ENCODE data around the gene HIVEP3.

The HIVEP3 gene

DNA sequence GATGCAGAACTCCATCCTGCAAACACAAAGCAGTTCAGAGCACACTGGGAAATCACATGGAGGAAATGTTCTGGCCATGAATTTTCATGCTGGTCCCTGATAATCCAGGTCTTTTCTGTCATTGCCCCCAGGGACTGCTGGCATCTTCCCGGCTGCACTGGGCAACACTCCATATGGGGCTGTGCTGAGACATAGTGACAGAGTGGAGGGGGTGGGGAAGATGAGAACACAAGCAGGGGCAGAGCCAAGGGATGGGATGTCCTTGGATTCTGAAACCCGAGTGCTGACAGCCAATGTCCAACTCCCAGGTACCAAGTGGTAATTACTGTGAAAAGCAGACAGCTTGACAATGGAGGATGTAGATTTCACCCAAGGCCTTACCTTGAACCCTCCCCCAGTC lies 185.7 kb downstream of the HIVEP3 start:
- H3K4me3 ChIP-seq (ENCODE audit: low read depth, low read length), result no peak overlapping the region
- DNase-seq (ENCODE audit: low read depth), result no peak
- TF ChIP-seq, protein P1, sequence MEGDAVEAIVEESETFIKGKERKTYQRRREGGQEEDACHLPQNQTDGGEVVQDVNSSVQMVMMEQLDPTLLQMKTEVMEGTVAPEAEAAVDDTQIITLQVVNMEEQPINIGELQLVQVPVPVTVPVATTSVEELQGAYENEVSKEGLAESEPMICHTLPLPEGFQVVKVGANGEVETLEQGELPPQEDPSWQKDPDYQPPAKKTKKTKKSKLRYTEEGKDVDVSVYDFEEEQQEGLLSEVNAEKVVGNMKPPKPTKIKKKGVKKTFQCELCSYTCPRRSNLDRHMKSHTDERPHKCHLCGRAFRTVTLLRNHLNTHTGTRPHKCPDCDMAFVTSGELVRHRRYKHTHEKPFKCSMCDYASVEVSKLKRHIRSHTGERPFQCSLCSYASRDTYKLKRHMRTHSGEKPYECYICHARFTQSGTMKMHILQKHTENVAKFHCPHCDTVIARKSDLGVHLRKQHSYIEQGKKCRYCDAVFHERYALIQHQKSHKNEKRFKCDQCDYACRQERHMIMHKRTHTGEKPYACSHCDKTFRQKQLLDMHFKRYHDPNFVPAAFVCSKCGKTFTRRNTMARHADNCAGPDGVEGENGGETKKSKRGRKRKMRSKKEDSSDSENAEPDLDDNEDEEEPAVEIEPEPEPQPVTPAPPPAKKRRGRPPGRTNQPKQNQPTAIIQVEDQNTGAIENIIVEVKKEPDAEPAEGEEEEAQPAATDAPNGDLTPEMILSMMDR (IDR thresholded peaks at IDR 0.05; ENCODE audit: insufficient read depth, low read depth, low read length, missing control alignments), result no peak

DNA sequence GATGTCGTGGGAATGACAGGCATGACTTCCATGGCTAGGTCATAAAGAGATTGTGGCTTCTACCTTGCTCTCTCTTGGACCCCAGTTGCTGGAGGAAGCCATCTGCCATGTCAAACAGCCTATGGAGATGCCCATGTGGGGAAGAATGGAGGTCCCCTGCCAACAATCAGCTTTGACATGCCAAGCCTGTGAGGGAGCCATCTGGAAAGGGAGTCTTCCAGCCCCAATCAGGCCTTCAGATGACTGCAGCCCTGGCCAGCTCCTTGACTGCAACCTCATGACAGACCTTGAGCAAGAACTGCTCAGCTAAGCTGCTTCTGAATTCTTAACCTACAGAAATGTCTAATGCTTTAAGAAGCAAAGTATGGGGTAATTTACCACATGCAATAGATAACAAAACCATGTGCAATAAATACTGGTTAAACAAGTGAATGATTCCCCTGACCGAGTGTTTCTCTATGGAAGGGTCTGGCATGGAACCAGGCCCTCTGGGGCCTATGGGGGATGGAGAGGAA lies 187.1 kb downstream of the HIVEP3 start:
- TF ChIP-seq, protein P1 (IDR thresholded peaks at IDR 0.05; ENCODE audit: insufficient read depth, low read depth, low read length, missing control alignments), result no peak
- DNase-seq (ENCODE audit: low read depth), result no peak
- no peak overlapping the region for H3K4me3 ChIP-seq (ENCODE audit: low read depth, low read length)

DNA sequence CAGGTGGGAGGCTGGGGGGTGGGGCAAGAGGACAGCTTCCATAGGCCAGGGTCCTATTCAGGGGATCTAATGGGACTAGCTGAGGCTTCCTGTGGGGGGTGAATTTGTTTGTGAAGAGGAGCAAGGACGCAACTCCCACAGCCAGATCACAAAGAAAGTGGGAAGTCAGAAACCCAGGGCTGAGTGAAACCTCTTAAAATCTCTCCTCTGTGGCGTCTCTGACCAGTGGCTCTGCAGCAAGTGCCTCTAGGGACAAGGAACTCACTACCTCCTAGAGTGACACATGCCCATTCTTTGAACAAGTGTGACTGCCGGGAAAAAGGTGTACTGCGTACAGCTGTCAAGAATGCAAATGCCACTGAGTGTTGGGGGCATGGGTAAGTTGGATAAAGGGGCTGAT lies 187.9 kb downstream of the HIVEP3 start:
- DNase-seq (ENCODE audit: low read depth), result no peak
- TF ChIP-seq, protein P1 (IDR thresholded peaks at IDR 0.05; ENCODE audit: insufficient read depth, low read depth, low read length, missing control alignments), result no peak
- no peak overlapping the region for H3K4me3 ChIP-seq (ENCODE audit: low read depth, low read length)

DNA sequence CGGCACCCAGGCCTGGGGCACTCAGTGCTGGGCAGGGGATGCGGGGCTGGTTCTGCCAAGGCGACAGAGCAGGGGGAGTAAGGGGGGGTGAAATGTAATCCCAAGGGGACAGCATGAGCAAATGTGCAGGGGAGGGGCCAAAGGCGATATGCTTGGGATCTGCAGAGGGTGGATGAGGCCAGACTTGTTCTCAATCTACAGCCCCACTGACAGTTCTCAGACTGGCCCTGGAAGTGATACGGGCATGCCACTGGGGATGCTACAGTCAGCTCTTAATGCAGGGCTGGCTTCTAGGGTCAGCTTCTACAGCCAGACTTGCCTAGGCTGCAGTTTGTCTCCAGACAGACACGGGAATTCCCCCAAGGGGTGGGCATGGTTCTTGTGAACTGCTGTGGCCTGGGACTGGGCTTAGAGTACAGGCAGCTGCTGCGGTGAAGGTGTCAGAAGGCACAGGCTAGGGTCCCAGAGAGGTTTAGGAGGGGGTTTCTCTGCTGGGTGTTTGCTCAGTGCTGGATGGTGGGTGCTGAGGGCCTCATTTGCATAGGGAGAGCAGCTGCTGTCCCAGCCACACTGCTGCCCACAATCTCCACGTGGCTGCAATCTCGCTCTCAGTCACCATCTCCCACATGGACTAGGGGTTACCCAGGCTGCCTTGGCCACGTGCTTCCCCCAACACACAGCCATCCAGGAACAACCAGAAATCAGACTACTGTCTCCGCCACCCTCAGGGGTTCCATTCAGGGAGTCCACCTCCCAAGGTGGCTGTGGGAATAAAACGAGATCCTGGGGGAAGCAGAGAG lies 190.1 kb downstream of the HIVEP3 start:
- TF ChIP-seq, protein P1 (IDR thresholded peaks at IDR 0.05; ENCODE audit: insufficient read depth, low read depth, low read length, missing control alignments), result no peak
- peak; percentile 97 for DNase-seq (ENCODE audit: low read depth)
- no peak overlapping the region for H3K4me3 ChIP-seq (ENCODE audit: low read depth, low read length)

DNA sequence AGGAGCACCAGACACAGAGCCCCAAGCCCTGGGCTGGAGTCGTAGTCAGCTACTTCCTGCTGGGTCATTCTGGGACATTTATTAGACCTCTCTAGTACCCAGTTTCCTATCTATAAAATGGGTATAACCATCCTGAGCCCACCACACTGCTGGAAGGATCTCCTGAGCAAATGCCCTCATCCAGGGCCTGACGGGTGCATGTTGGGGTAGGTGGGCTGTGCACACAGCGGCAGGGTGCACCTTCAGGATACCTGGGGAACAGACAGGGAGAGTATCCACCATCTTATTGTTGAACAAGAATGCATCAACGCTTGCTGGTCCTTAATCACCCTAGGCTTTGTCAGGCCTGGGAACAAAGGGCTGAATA lies 191.0 kb downstream of the HIVEP3 start:
- no peak for DNase-seq (ENCODE audit: low read depth)
- no peak overlapping the region for H3K4me3 ChIP-seq (ENCODE audit: low read depth, low read length)
- TF ChIP-seq, protein P1 (IDR thresholded peaks at IDR 0.05; ENCODE audit: insufficient read depth, low read depth, low read length, missing control alignments), result no peak

DNA sequence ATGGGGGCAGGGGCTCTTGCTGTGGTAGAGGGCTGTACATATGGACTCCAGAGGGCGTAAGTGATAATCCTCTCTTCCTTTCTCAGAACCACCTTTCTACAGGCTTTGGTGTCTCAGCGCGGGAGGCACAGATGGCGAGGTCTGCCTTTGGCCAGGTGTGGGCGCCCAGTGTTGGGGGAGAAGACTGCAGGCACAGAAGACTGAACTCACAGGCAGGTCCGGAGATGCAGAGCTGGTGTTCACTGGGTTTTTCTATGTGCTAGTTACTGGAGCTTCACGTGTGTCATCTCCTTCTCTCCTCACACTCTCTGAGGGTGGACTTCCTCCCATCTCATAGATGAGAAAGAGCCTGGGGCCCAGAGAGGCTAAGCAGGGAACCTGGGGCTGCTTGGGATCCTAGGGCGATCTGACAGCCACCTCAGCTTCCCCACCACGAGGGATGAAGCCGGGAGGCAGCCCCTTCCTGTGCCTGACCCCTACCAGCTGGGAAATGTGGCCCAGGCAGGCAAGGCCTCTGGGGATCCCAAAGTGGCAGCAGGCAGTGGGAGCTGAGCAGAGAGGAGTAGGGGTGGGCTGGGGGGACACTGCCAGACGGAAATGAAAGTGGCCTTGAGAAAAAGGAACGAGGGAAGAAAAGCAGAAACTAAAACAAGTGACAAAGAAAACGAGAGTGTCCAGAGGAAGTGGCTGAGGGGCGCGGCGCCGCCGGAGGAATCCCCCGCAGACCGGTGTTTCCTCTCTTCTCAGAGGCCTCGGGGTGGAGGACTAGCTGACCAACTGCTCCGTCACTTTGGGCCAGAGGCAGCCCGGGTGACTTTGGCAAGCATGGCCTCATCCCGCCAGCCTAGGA lies 191.6 kb downstream of the HIVEP3 start:
- DNase-seq (ENCODE audit: low read depth), result peak; percentile 83
- TF ChIP-seq, protein P1 (IDR thresholded peaks at IDR 0.05; ENCODE audit: insufficient read depth, low read depth, low read length, missing control alignments), result peak; percentile 26
- peak overlapping the region; percentile 30 for H3K4me3 ChIP-seq (ENCODE audit: low read depth, low read length)

Data from GM12865 (cell line).